ENCODE results near the gene SGCD.

Gene SGCD

DNA sequence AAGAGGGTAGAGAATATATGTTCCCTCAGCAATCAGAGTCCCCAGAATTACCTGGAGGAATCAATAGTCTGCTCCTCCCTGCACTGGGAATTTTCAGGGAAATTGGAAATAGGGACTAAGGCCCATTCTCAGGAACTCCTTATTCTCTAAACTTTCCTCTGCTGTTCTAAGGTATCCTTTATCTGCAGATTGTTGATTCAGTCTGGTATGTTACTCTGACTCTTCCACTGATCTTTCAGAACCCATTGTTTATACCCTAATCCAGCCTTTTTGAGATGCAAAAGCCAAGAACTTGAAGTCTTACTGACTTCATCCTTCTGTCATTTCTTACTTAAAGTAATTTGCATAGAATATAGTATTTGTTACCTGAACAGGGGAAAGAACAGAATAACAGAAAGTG, 379.7 kb downstream of the SGCD start:
- DNase-seq, result no peak

DNA sequence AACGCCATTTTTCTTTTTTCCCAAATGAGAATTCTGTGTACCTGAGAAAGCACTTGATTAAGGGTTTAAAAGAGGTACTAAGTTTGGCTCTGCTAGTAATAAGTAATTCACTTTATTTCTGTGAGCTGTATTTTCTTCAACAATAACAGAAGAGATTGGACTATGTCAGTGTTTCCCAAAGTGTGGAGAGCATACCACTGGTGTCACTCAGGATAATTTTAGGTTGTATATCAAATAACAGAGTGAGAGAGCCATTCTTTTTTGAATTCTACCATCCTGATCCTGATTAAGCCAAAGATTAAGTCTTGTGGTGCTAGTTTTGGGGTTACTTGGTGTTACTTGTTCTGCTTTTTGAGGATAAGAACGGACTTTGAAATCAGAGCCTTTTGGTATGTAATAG, 380.8 kb downstream of the SGCD start:
- no peak for DNase-seq

DNA sequence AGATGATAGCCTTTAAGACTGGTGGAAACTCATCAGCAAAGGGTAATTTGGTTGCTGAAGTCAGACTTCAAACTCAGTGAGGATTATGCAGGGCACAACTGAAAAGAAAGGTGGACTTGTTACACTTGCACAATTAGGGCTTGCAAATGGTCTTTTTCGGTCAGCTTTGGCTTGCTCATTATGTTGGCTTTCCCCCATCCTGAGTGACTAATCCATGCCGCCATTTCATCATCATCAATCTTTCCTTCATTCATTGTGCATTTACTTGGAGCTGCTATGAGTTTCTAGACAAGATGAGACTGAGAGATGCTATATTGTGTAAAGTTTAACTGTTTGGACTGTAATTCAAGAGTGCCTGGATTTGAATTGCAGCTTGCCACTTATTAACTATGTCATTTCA, 388.3 kb downstream of the SGCD start:
- no peak for DNase-seq

DNA sequence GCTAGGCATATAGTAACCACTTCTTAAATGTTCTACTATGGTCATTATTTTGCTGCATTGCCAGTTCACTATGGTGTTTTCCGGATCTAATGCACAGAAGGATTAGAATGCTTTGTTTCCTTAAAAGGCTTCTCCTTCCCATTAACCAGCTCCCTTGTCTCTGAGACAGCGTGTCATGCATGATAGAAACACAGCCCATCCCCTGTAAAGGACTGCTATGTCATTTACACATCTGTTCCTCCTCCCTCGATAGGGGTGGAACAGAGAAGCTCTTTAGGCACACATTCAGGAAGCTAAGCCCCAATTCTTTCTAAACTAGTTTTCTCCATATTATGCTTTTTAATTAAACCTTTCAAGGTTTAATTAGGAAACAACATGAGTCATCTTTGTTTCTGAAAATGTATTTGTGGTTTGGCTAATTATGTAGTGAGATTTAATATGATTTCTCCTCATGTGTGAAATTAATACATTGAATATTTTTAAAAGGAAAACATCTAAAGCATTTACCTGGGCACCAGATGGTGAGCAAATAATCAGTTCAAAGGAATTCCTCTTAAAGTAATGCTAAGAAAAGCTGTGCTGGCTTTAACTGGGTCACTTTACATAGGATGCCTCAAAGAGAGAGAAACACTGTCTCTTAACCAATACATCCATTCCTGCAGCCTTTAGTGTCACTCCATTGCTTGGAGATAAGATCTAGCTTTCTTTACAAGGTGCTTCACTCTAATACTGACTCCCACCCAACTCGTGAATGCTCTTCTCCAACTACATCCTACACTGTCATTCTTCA, 389.8 kb downstream of the SGCD start:
- no peak for DNase-seq

DNA sequence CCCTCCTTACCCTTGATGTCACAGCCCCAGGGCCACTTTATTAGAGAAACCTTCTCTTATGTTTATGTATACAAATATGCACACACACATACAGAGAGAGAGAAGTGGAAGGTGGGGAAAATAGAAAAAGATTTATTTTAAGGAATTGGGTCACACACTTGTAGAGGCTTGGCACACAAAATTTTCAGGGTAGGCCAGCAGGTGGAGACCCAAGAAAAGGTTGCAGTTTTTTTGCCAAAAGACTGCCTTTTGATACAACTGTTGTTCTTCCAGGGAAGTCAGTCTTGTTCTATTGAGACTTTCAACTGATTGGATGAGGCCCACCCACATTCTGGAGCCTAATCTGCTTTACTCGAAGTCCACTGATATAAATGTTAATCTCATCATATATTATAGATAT, 392.0 kb downstream of the SGCD start:
- no peak for DNase-seq

DNA sequence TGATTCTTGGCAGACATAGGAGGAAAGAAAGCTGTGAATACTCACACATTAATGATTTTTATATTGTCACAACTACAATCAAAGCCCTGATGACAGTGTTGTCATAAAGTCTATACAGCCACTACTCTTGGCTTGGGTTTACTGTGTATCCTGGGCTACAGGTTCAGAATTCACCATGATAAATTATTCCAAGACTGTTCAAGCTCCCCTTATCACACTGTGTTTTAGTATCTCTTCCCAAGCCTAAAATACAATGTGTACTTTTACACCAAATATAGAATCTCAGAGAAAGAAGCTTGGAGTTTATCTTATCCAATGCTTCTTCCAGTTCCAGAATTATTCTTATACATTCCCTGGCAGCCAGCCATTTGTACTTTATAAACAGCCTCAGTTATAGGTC, 395.4 kb downstream of the SGCD start:
- no peak for DNase-seq

DNA sequence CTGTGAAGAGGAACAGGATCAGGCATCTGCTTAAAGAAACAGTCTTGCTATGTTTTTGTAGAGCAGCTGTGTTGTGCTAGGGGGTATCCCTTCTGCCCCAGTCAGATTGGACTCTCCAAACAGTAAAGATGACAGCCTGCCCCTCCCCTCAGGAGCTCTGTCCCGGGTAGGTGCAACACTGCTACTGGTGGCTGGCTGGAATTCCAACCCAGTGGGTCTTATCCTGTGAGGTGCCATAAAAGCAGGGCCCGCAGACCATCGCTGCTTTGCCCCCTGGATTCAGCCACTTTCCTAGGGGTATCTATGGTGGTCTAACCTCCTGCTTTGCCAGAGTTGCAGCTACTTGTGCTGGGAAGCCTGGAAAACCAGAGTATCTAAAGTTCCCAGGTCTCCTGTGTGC, 408.5 kb downstream of the SGCD start:
- no peak for DNase-seq

DNA sequence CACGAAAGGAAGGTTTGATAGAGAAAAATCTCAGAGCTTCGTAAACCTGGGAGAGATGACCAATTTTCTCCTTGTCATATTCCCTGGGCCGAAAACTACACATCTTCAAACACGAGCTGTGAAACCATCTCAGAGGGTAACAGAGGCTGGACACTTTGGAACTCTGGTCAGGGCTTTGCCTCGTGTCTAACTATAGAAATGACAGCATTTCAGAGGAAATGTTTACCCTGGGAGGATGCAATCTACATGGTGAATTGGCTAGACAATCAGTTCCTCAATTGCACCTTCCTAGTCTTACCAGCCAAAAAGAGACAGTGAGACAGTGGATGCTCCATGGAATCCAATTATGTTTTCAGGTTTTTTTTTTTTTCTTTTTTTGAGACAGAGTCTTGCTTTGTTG, 414.6 kb downstream of the SGCD start:
- DNase-seq, result no peak

DNA sequence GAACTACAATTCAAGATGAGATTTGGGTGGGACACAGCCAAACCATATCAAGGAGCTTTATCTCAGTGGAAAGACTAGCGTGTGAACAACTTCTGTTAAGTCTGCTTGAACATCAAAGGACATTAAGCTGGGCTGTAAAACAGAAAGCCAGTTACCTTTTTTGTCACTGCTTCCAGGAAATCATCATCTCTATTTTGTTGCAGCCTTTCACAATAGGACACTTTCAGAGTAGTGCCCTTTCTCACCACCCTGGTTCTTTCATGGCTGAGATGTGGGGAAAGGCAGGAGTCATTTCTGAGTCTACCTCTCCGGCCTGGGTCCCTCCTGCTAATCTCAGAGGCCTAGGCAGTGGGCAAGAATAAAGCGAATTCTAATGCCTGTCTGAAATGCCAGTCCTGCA, 426.9 kb downstream of the SGCD start:
- DNase-seq, result no peak

DNA sequence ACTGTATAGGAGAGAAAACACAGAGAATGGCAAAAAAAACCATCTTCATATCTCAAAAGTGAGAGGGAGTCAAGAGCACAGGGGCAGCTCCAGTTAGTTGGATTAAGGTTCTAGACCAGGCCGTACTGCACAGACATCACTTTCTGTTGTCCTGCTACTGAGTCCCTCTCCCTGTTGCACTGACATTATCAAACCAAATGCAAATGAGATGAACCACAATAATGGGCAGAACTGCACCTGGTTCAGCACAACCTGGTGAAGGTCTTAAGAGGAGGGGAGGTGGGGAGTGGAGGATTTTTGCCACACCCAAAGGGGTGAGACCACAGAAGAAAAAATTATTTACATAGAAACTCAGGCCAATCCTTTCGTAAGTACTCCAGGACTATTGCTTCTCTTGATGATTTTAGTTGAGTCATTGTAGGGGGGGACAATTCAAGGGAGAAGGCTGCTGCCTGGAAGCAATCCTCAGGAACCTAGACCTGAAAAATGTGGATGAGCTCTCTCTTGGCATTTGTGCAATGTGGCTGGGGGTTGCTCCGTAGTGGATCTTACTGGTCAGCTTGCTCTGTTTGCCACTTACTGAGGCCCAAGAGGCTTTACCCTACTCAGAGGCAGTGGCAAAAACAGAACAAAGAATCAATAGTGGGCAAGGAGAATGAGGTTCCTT, 428.6 kb downstream of the SGCD start:
- no peak for DNase-seq

DNA sequence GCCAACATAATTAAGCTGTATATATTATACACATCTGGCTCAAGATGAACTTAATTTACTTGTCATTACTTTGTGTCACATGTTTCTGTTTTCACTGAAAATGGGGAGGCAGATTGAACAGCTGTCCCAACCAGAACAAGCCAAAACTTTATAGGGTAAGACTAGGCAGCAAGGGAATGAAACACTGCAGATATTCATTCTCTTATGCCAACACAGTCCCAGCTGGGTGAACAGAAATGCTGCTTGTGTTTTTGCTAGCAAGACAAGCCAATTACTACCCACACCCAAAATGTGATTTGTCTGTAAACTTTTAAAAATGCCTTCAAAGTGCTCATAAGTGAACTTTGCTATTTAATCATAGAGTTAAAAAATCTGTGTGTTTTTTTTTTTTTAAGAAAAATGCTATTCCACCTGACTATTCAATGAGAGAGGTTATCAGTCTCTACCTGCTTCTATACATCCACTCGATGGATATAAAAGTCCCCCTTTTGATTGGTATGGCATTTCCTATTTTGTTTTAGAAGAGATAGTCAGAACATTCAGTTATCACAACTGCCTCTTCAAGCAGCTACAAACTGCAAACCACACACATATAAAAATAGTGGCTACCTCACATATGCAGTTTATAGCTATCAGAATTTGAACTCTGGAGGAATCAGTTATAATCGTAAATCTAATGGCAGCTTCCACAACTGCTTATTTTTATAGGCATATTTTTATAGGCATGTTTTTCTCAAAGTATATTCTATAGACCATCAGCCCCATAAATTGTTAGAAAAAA, 431.2 kb downstream of the SGCD start:
- DNase-seq, result no peak

DNA sequence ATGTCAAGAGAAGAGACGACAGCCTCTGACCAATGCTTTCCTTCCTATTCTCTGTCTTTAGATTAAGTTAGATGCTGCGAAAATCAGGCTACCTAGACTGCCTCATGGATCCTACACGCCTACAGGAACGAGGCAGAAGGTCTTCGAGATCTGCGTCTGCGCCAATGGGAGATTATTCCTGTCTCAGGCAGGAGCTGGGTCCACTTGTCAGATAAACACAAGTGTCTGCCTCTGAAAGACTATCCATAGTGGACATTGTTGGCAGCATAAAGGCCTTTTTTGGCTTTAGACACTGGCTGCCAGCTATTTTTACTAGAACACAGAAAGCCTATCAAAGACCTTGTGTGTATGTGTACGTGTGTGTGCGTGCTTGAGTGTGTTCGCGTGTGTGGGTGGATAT, 432.2 kb downstream of the SGCD start:
- DNase-seq, result no peak

DNA sequence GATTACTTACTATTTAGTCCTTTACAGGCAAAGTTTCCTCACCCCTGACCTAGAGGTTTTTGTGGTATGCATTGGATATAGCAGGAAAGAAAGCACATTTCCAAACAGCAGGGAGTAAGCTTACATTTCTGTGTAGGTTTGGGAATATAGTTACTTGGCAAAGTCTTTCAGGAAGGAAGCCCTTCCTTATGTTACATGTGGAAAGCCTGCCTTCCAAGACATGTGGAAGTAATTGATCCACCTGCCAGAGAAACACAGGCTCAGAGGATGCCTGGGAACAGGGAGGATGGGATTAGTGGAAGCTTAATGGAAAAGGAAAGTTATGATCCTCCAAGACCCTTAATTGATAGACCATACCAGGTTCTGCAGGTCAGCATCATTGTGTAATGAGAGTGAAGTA, 435.8 kb downstream of the SGCD start:
- no peak for DNase-seq

DNA sequence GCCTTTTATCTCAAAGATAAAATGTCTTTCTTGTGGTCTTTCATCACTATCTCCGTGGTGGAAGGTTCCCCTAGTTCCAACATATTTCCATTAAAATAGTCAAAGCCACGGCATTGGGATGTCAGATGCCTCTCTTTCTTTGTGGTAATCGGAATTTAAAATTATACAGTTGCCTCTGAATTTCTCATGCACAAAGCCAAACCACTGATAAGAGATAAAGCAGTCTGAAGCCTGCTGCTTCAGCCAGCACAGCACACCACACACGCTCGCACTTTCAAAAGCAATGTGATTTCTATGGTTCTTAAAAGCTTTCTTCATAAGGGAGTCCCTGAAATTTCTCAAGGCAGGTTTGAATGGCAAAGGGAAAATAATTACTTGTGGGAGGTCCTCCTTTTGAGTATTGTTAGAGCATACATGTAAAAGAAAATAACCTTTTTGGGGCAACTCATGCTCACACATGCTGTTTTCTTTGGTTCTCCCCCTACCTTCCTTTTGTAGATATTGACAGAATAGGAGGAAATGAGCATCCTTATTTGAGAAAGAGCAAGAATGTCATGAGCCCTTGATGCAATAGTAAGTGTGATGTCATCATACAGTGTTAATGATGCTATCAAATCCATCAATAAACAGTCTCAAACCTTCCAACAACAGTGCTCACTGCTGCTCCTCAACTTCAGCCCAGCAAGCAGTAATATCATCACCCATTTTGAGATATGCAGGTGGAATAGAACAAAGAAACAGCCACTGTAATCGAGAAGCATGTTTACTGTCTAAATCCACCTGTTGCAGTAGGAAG, 437.4 kb downstream of the SGCD start:
- DNase-seq, result no peak

DNA sequence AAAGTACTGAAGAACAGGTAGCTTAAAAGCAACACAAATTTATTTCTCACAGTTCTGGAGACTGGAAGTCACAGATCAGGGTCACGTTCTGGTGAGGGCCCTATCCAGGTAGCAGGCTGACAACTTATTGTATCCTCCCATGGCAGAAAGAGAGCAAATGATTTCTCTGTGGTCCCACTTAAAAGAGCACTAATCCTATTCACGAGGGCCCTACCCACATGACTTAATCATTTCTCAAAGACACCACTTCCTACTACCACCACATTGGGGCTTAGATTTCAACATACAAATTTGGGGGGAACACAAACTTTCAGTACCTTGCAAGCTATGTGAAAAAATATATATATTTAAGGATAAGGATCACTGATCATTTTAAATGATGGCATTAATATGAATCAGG, 447.3 kb downstream of the SGCD start:
- no peak for DNase-seq

DNA sequence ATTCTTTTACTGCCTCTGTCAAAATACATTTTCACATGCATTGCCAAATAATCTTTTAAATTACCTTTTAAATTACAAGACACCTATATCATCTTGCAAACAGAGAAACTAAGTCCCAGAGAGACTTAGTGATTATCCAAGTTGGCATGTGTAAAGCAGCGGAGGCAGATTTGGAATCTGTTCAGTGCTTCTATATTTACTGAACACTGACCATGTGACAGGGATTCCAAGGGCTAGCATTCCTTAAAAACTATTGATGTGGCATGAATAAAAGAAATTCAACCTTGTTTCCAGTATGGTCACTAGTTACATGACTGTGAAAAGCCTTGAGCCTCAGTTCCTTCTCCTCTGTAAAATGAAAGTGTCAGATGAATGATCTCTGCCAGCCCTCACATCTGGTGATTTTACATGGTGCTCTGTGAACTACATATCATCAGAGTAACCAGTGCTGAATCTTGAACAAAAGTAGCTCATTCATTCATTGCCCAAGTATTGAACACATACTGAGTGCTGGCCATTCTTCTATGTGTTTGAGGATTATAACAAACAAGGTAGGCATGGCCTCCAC, 451.3 kb downstream of the SGCD start:
- no peak for DNase-seq

DNA sequence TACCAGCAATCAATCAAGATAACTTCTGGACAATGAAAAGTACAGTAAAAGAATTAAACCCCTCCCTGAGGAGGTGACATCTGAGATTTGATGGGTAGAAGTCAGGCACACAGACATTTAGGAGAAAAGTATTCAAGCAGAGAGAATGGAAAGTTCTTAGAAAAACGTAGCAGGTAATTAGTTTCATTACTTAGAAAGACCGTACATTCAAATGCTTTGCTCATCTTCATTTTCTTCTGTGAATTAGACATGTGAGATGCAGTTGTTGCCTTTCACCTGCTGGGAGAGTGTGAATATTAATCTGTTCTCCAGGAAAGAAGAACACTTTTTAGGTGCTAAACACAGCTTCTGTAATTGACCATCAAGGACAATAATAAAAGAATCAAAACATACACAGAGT, 451.8 kb downstream of the SGCD start:
- DNase-seq, result no peak

DNA sequence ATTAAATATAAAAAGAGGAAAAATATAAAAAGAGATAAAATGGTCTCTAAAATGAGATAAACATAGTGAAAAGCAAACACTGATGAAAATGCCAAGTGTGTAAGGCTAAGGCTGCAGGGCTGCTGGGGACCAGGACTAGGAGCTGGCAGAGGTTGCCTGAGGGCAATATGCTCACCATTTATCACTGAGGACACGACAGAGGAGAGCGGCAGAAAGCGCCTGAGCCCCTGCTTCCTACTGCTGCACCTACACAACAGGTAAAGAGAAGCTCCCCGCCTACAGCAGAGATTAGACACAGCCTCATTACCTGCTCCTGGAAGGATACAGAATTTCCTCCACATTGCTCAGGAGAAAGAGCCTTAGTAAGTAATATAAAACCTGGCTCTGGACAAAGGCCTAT, 452.5 kb downstream of the SGCD start:
- DNase-seq, result no peak

DNA sequence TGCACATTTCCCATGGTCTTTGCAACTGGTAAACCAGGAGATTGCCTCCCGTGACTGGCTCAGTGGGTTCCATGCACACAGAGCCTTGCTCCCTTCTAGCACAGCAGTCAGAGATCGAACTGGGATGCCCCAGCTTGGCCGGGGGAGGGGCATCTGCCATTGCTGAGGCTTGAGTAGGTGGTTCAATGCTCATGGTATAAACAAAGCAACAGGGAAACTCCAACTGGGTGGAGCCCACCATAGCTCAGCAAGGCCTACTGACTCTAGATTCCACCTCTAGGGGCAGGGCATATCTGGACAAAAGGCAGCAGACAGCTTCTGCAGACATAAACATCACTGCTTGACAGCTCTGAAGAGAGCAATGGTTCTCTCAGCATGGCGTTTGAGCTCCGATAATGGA, 456.1 kb downstream of the SGCD start:
- DNase-seq, result no peak

DNA sequence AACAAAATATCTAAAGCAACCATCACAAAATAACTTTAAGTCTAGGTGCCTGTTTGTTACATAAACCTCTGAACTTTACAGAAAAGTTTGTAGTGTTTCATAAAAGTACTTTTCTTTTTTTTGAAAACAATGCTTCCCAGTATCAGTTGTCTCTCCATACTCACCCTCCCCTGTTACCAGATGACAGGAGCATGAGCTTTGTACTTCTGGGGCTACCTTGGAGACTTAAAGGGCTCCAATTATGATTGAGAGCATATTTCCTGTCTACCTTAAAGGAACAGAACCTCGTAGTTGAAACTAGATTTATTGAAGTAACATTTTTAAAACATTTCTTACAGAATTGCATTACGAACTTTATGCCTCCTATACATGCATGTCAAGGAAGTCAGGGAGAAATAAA, 467.7 kb downstream of the SGCD start:
- DNase-seq, result no peak

DNA sequence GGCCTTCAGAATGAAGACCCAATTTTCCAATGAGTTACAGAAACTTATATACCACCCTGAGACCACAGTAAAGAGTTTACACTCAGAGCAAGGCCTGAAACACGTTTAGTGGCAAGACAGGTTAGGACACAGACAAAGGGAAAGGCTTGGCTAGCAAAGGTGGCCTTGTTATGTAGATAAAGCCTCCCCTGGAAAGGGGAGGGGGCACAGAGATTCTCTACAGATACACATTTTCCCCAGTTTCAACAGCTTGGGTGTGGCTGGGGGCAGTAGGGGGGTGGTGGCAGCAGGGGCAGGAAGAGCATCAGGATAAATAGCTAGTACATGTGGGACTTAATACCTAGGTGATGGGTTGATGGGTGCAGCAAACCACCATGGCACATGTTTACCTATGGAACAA, 471.2 kb downstream of the SGCD start:
- no peak for DNase-seq

DNA sequence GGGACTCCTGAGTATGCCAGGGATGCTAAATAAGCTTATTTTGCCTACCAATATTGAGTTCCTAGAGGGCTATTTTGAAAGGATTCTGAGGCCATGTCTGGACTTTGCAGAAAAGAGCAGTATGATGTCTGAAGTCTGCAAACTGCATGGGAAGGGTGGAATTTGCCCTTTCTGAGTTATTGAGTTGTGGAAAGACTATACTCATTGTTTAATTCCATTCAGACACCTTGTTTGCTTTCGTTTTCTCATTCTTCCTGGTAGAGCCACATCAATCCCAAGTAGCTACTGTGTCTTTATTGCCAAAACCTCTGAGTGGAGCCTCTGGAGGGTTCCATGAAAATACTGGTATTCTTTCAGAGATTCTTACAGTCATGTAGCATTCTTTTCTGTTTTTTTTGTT, 472.2 kb downstream of the SGCD start:
- DNase-seq, result no peak

DNA sequence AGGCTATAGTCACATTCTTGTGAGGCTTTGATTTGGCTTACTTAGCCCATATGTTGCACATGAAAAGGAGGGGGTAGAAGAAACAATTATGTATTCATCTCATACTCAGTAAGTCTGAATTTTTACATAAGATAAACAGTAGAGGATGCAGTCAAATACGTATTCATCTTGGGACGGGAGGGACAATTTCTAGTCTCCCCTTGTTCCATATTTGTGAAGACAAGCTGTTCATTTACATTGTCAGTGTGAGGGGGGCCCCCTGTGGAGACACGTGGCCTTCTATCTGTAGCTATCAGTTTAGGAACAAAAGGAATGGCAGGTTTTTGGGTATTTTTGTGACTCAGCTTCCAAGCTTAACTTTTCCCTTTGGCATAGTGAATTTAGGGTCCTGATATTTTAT, 474.0 kb downstream of the SGCD start:
- DNase-seq, result no peak

Data from bone marrow (tissue), 2 donors.